Uterus (tissue), 2 donors: Measurements from ENCODE around the gene SUMO1.

Experiments
- POLR2A ChIP-seq, 2 donors: fragments of 450-650 bp; IDR thresholded peaks; one replicate each; pipeline ENCODE4 v1.6.1; 2016; ENCODE audit warnings: antibody characterized with exemption in 2 of 2, mild to moderate bottlenecking in 1 of 2, moderate library complexity in 1 of 2
- TF ChIP-seq, protein P1 (sequence below), 4 experiments: fragments of 200-600 bp in 2 of 4; fragments of 450-650 bp in 2 of 4; sonication (generic) in 2 of 4; IDR thresholded peaks; one replicate each; pipeline ENCODE4 v1.5.1; 2016 to 2019; ENCODE audit warnings: antibody characterized with exemption in 4 of 4, mild to moderate bottlenecking in 2 of 4, moderate library complexity in 1 of 4

DNA sequence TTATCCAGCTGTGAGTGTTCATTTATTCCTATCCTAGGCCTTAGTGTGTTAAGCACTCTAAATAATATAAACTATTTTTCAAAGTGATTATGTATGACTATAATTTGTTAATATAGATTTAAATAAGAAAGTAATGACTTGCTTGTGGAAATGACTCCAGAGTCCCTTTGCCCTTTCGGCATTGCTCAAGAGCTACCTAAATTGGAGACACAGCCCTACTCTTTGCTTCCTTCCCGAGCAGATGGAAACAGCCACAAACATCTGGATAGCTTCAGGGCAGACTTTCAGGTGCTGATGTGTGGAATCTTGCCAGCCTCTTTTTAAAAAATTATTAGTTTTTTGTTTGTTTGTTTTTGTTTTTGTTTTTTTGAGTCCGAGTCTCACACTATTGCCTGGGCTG, 44.0 kb downstream of the SUMO1 start:
- TF ChIP-seq, protein P1, sequence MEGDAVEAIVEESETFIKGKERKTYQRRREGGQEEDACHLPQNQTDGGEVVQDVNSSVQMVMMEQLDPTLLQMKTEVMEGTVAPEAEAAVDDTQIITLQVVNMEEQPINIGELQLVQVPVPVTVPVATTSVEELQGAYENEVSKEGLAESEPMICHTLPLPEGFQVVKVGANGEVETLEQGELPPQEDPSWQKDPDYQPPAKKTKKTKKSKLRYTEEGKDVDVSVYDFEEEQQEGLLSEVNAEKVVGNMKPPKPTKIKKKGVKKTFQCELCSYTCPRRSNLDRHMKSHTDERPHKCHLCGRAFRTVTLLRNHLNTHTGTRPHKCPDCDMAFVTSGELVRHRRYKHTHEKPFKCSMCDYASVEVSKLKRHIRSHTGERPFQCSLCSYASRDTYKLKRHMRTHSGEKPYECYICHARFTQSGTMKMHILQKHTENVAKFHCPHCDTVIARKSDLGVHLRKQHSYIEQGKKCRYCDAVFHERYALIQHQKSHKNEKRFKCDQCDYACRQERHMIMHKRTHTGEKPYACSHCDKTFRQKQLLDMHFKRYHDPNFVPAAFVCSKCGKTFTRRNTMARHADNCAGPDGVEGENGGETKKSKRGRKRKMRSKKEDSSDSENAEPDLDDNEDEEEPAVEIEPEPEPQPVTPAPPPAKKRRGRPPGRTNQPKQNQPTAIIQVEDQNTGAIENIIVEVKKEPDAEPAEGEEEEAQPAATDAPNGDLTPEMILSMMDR (IDR thresholded peaks at IDR 0.05), result no peak
- no peak for TF ChIP-seq POLR2A (IDR thresholded peaks at IDR 0.05)
